ENCODE measurements around the gene SEC31A. TPM values are rescaled to one million over a fixed set of nuclear protein-coding genes. Genes with fewer than 3 reads are reported as not detected.

The SEC31A gene
- polyA plus RNA-seq, 3 donors, result 74.8 to 120 (median 107) TPM

DNA sequence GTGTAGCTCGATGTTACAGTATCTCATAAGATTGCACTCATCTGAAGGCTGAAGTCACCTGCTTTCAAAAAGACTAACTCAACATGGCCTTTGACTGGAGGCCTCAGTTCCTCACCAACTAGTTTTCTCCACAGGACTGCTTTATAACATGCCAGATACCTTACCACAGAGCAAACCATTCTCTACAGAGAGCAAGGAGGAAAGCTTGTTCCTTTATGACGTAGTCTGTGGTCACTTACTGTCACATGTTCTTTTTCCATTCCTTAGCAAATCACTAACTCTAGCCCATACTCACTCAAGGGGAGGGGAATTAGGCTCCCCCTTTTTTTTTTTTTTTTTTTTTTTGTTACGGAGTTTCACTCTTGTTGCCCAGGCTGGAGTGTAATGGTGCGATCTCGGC, 12.8 kb upstream of the SEC31A start:
- Histone ChIP-seq H3K9ac (ENCODE audit: insufficient read depth, low read length, poor library complexity, severe bottlenecking) (no peak overlapping the region), H3K9me3 (replicated peaks in 1 of 2; ENCODE audit: control insufficient read depth in 1 of 2, insufficient read depth in 1 of 2, low read length in 2 of 2) (no peaks in the 10 kb centered on the region), H3K27me3 (ENCODE audit: control insufficient read depth in 2 of 2, insufficient read depth in 2 of 2, low read length in 2 of 2) (no peaks in the 10 kb centered on the region), H3K36me3 (replicated peaks in 1 of 2; ENCODE audit: control insufficient read depth in 1 of 2, insufficient read depth in 2 of 2, low read length in 2 of 2) (peaks cover 7 to 23% of the 10 kb centered on the region in 2 donors), H3K79me2 (ENCODE audit: insufficient read depth, low read length) (peaks cover 35% of the 10 kb centered on the region), H4K20me1 (ENCODE audit: insufficient read depth, low read length) (peaks cover 15% of the 10 kb centered on the region), H3K27ac (ENCODE audit: low read depth in 1 of 2, low read length in 2 of 2) (peak overlapping the region in 1 of 2 donors; percentile 38), H3K4me3 (replicated peaks in 1 of 3; ENCODE audit: low read depth in 2 of 3, low read length in 3 of 3) (no peak overlapping the region), H2AFZ (ENCODE audit: insufficient read depth, low read depth, low read length, poor library complexity, severe bottlenecking) (no peak overlapping the region), H3K4me2 (replicated peaks; ENCODE audit: extremely low read depth, low read length, poor library complexity, severe bottlenecking) (no peak overlapping the region), H3K4me1 (ENCODE audit: control insufficient read depth in 1 of 2, insufficient read depth in 2 of 2, low read length in 2 of 2) (peaks cover 12 to 26% of the 10 kb centered on the region in 2 donors)
- H3K27ac Mint-ChIP-seq, result peak overlapping the region in 5 of 7 donors; percentile 53 to 73 (median 67)
- TF ChIP-seq, protein P1, sequence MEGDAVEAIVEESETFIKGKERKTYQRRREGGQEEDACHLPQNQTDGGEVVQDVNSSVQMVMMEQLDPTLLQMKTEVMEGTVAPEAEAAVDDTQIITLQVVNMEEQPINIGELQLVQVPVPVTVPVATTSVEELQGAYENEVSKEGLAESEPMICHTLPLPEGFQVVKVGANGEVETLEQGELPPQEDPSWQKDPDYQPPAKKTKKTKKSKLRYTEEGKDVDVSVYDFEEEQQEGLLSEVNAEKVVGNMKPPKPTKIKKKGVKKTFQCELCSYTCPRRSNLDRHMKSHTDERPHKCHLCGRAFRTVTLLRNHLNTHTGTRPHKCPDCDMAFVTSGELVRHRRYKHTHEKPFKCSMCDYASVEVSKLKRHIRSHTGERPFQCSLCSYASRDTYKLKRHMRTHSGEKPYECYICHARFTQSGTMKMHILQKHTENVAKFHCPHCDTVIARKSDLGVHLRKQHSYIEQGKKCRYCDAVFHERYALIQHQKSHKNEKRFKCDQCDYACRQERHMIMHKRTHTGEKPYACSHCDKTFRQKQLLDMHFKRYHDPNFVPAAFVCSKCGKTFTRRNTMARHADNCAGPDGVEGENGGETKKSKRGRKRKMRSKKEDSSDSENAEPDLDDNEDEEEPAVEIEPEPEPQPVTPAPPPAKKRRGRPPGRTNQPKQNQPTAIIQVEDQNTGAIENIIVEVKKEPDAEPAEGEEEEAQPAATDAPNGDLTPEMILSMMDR (IDR thresholded peaks at IDR 0.05), result no peak
- peaks cover 15% of the 10 kb centered on the region for H3K4me1 Mint-ChIP-seq
- no peaks in the 10 kb centered on the region for H3K9me3 Mint-ChIP-seq
- no peaks in the 10 kb centered on the region for H3K27me3 Mint-ChIP-seq (ENCODE audit: low read depth in 3 of 3)
- intact Hi-C loops (cut with micrococcal nuclease), result loop anchor here (5.0 to 10.0 kb wide), 3 partner anchors 49 to 469 kb away; partner anchors contain the start of genes LIN54 (in 2 of the 2), ENOPH1 (in 1 of the 2) and HNRNPDL (in 1 of the 2)
- DNase-seq, result peak; percentile 34 to 76 (median 37)
- peaks cover 9% of the 10 kb centered on the region in 2 donors for H3K36me3 Mint-ChIP-seq
- H3K4me3 Mint-ChIP-seq, result no peak overlapping the region
- WGBS (ENCODE audit: insufficient coverage), result no CpG with 5 or more reads among the region's 5 CpGs

GRCh38 chr4:82901183-82901718, 10.3 kb upstream of the SEC31A start:
- Mint-ChIP-seq H3K27me3 (ENCODE audit: low read depth in 3 of 3) (no peaks in the 10 kb centered on the region), H3K36me3 (peaks cover 16 to 19% of the 10 kb centered on the region in 2 donors), H3K9me3 (no peaks in the 10 kb centered on the region), H3K27ac (no peak overlapping the region), H3K4me1 (peaks cover 28% of the 10 kb centered on the region), H3K4me3 (no peak overlapping the region)
- Histone ChIP-seq H3K27me3 (ENCODE audit: control insufficient read depth in 2 of 2, insufficient read depth in 2 of 2, low read length in 2 of 2) (no peaks in the 10 kb centered on the region), H3K27ac (ENCODE audit: low read depth in 1 of 2, low read length in 2 of 2) (peak overlapping the region; percentile 99 to 100), H3K4me1 (ENCODE audit: control insufficient read depth in 1 of 2, insufficient read depth in 2 of 2, low read length in 2 of 2) (peaks cover 21 to 44% of the 10 kb centered on the region in 2 donors), H3K9ac (ENCODE audit: insufficient read depth, low read length, poor library complexity, severe bottlenecking) (peak overlapping the region; percentile 90), H3K4me3 (replicated peaks in 1 of 3; ENCODE audit: low read depth in 2 of 3, low read length in 3 of 3) (peak overlapping the region; percentile 62 to 99 (median 99)), H3K36me3 (replicated peaks in 1 of 2; ENCODE audit: control insufficient read depth in 1 of 2, insufficient read depth in 2 of 2, low read length in 2 of 2) (peaks cover 9 to 18% of the 10 kb centered on the region in 2 donors), H2AFZ (ENCODE audit: insufficient read depth, low read depth, low read length, poor library complexity, severe bottlenecking) (peak overlapping the region; percentile 65), H4K20me1 (ENCODE audit: insufficient read depth, low read length) (peaks cover 39% of the 10 kb centered on the region), H3K4me2 (replicated peaks; ENCODE audit: extremely low read depth, low read length, poor library complexity, severe bottlenecking) (peak overlapping the region; percentile 84), H3K9me3 (replicated peaks in 1 of 2; ENCODE audit: control insufficient read depth in 1 of 2, insufficient read depth in 1 of 2, low read length in 2 of 2) (no peaks in the 10 kb centered on the region), H3K79me2 (ENCODE audit: insufficient read depth, low read length) (peaks cover 60% of the 10 kb centered on the region)
- no peak for DNase-seq
- TF ChIP-seq, protein P1 (IDR thresholded peaks at IDR 0.05), result no peak
- intact Hi-C loops (cut with micrococcal nuclease), result loop anchor here (2.0 to 10.0 kb wide), 4 partner anchors 46 to 554 kb away; partner anchors contain the start of genes LIN54 (in 2 of the 2), ENOPH1 (in 1 of the 2), HELQ (in 1 of the 2) and HNRNPDL (in 1 of the 2)
- 0% methylated on average over 3 of the region's 8 CpGs for WGBS (ENCODE audit: insufficient coverage)

Measured in CD14-positive monocyte (primary cell).